NCI-H2107 treated with DMSO at 0.1 percent for 48 hours (cell line): ENCODE measurements around the gene CUZD1.

Experiments used
- DNase-seq: peaks from one replicate; lab custom pipeline; 2025; ENCODE audit not compliant: unreplicated experiment; lab: John Stamatoyannopoulos, UW

Gene CUZD1

GRCh38 chr10:122815458-122815857 lies 30.2 kb downstream of the CUZD1 start:
- DNase-seq, result no peak

- no peak for DNase-seq
These were observed 31.2 kb downstream of the CUZD1 start for GRCh38 chr10:122814493-122814892.

- no peak for DNase-seq
These were observed 32.9 kb downstream of the CUZD1 start for GRCh38 chr10:122812751-122813150.

GRCh38 chr10:122802282-122802681 lies 43.4 kb downstream of the CUZD1 start:
- no peak for DNase-seq

- DNase-seq, result no peak
These were observed 46.9 kb downstream of the CUZD1 start for GRCh38 chr10:122798704-122799231.

GRCh38 chr10:122796796-122797195 lies 48.9 kb downstream of the CUZD1 start:
- DNase-seq, result no peak

- DNase-seq, result no peak
These were observed 49.7 kb downstream of the CUZD1 start for GRCh38 chr10:122795924-122796323.

GRCh38 chr10:122786269-122786668 lies 59.4 kb downstream of the CUZD1 start:
- DNase-seq, result no peak

GRCh38 chr10:122782911-122783310 lies 62.7 kb downstream of the CUZD1 start:
- no peak for DNase-seq
